Measurements from ENCODE around the gene FBXL20.

- TF ChIP-seq, protein P1, sequence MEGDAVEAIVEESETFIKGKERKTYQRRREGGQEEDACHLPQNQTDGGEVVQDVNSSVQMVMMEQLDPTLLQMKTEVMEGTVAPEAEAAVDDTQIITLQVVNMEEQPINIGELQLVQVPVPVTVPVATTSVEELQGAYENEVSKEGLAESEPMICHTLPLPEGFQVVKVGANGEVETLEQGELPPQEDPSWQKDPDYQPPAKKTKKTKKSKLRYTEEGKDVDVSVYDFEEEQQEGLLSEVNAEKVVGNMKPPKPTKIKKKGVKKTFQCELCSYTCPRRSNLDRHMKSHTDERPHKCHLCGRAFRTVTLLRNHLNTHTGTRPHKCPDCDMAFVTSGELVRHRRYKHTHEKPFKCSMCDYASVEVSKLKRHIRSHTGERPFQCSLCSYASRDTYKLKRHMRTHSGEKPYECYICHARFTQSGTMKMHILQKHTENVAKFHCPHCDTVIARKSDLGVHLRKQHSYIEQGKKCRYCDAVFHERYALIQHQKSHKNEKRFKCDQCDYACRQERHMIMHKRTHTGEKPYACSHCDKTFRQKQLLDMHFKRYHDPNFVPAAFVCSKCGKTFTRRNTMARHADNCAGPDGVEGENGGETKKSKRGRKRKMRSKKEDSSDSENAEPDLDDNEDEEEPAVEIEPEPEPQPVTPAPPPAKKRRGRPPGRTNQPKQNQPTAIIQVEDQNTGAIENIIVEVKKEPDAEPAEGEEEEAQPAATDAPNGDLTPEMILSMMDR (conservative IDR thresholded peaks at IDR 0.05; ENCODE audit: low read length), result no peak
- TF ChIP-seq EZH2phosphoT487 (IDR thresholded peaks at IDR 0.05; ENCODE audit: borderline replicate concordance), result no peak
Measured at GRCh38 chr17:39225959-39226683, 175.3 kb downstream of the FBXL20 start.

Measured in Loucy (cell line).